Astrocyte (in vitro differentiated cells and primary cell): ENCODE results near the gene ATG14. TPM values are rescaled to one million over a fixed set of nuclear protein-coding genes. Genes with fewer than 3 reads are reported as not detected.

ENCODE experiments used
- DNase-seq: peaks from one replicate; pipeline ENCODE4 v3.0.0-alpha.2; 2010; ENCODE audit warnings: low read depth
- FAIRE-seq: peaks from 2 replicates; lab custom pipeline; 2011; peaks lifted over from hg19 to GRCh38; lab: Jason Lieb, UNC
- H2AFZ ChIP-seq: 2 replicates; pipeline ENCODE4 v1.6.0; 2012; ENCODE audit warnings: low read depth, low read length, inconsistent platforms
- H3K27ac ChIP-seq: 2 replicates; pipeline ENCODE4 v1.5.1; 2011; ENCODE audit warnings: low read depth, low read length, inconsistent platforms
- H3K27me3 ChIP-seq: 2 replicates; pipeline ENCODE4 v1.6.0; 2011; ENCODE audit warnings: low read length, inconsistent platforms; ENCODE audit not compliant: insufficient read depth
- H3K36me3 ChIP-seq: 2 replicates; pipeline ENCODE4 v1.5.1; 2011; ENCODE audit warnings: low read length, inconsistent platforms; ENCODE audit not compliant: insufficient read depth
- H3K4me1 ChIP-seq: 2 replicates; pipeline ENCODE4 v1.5.1; 2011; ENCODE audit warnings: low read length, inconsistent platforms; ENCODE audit not compliant: insufficient read depth
- H3K4me2 ChIP-seq: 2 replicates; pipeline ENCODE4 v1.6.0; 2012; ENCODE audit warnings: low read length, inconsistent platforms
- H3K4me3 ChIP-seq: 2 replicates; pipeline ENCODE4 v1.5.1; 2011; ENCODE audit warnings: low read depth, mild to moderate bottlenecking, low read length, inconsistent platforms; ENCODE audit not compliant: insufficient read depth
- H3K79me2 ChIP-seq: 2 replicates; pipeline ENCODE4 v1.6.0; 2012; ENCODE audit warnings: mild to moderate bottlenecking, low read length, inconsistent platforms; ENCODE audit not compliant: insufficient read depth
- H3K9ac ChIP-seq: 2 replicates; pipeline ENCODE4 v1.6.0; 2012; ENCODE audit warnings: mild to moderate bottlenecking, low read length, inconsistent platforms
- H3K9me3 ChIP-seq: 2 replicates; pipeline ENCODE4 v1.5.1; 2012; ENCODE audit warnings: low read depth, mild to moderate bottlenecking, low read length, inconsistent platforms; ENCODE audit not compliant: insufficient read depth
- H4K20me1 ChIP-seq: 2 replicates; pipeline ENCODE4 v1.6.0; 2012; ENCODE audit warnings: low read length, inconsistent platforms; ENCODE audit not compliant: insufficient read depth
- H3K27ac Mint-ChIP-seq: one replicate; pipeline ENCODE4 v1.8.0; 2021; ENCODE audit warnings: mild to moderate bottlenecking, mixed read lengths; ENCODE audit not compliant: unreplicated experiment
- H3K27me3 Mint-ChIP-seq: one replicate; pipeline ENCODE4 v1.8.0; 2021; ENCODE audit warnings: low read depth, mixed read lengths; ENCODE audit not compliant: unreplicated experiment
- H3K36me3 Mint-ChIP-seq: one replicate; pipeline ENCODE4 v1.8.0; 2021; ENCODE audit warnings: low read depth, mixed read lengths; ENCODE audit not compliant: unreplicated experiment
- H3K4me1 Mint-ChIP-seq: one replicate; pipeline ENCODE4 v1.8.0; 2021; ENCODE audit warnings: low read depth, mixed read lengths; ENCODE audit not compliant: unreplicated experiment
- H3K4me3 Mint-ChIP-seq: one replicate; pipeline ENCODE4 v1.8.0; 2021; ENCODE audit warnings: mild to moderate bottlenecking, moderate library complexity, mixed read lengths; ENCODE audit not compliant: unreplicated experiment
- H3K9me3 Mint-ChIP-seq: one replicate; pipeline ENCODE4 v1.8.0; 2021; ENCODE audit warnings: mild to moderate bottlenecking, mixed read lengths; ENCODE audit not compliant: unreplicated experiment
- EZH2 ChIP-seq: IDR thresholded peaks from 2 replicates; pipeline ENCODE4 v1.6.1; 2012; ENCODE audit warnings: mild to moderate bottlenecking, low read length, inconsistent platforms; ENCODE audit not compliant: insufficient read depth
- total RNA-seq: library from RNA; stranded (reverse); gene quantifications from 2 replicates; pipeline ENCODE4 v1.2.1, GENCODE V29; 2021
- TF ChIP-seq, protein P1 (sequence below): IDR thresholded peaks from 2 replicates; pipeline ENCODE4 v1.5.1; 2011; ENCODE audit warnings: low read depth, mild to moderate bottlenecking, inconsistent platforms, low read length, moderate library complexity; ENCODE audit not compliant: insufficient read depth

ATG14 gene
- total RNA-seq, 1 donor from 2014 or later = 11.5 TPM

- peaks cover 11% of the 10 kb centered on the region for H3K4me1 Mint-ChIP-seq
- H4K20me1 ChIP-seq = no peaks in the 10 kb centered on the region
- peak; percentile 41 for FAIRE-seq
- peak; percentile 48 for DNase-seq
- peaks cover 22% of the 10 kb centered on the region for H3K36me3 Mint-ChIP-seq
- H3K4me2 ChIP-seq = no peak overlapping the region
- no peaks in the 10 kb centered on the region for H3K27me3 ChIP-seq
- H3K27ac Mint-ChIP-seq = no peak overlapping the region
- peaks cover 5% of the 10 kb centered on the region for H3K36me3 ChIP-seq
- H3K9me3 Mint-ChIP-seq = no peaks in the 10 kb centered on the region
- no peak overlapping the region for H3K4me3 ChIP-seq
- no peak overlapping the region for H3K4me3 Mint-ChIP-seq
- no peaks in the 10 kb centered on the region for H3K9me3 ChIP-seq
- H3K4me1 ChIP-seq = no peaks in the 10 kb centered on the region
- H3K79me2 ChIP-seq = no peaks in the 10 kb centered on the region
- TF ChIP-seq, protein P1, sequence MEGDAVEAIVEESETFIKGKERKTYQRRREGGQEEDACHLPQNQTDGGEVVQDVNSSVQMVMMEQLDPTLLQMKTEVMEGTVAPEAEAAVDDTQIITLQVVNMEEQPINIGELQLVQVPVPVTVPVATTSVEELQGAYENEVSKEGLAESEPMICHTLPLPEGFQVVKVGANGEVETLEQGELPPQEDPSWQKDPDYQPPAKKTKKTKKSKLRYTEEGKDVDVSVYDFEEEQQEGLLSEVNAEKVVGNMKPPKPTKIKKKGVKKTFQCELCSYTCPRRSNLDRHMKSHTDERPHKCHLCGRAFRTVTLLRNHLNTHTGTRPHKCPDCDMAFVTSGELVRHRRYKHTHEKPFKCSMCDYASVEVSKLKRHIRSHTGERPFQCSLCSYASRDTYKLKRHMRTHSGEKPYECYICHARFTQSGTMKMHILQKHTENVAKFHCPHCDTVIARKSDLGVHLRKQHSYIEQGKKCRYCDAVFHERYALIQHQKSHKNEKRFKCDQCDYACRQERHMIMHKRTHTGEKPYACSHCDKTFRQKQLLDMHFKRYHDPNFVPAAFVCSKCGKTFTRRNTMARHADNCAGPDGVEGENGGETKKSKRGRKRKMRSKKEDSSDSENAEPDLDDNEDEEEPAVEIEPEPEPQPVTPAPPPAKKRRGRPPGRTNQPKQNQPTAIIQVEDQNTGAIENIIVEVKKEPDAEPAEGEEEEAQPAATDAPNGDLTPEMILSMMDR = no peak
- no peak for TF ChIP-seq EZH2
- H3K9ac ChIP-seq = no peak overlapping the region
- H3K27ac ChIP-seq = no peak overlapping the region
- H2AFZ ChIP-seq = no peak overlapping the region
- no peaks in the 10 kb centered on the region for H3K27me3 Mint-ChIP-seq
These were observed 45.4 kb downstream of the ATG14 start for GRCh38 chr14:55366271-55366670.

GRCh38 chr14:55361190-55361589 is 50.4 kb downstream of the ATG14 start:
- no peaks in the 10 kb centered on the region for H3K4me1 ChIP-seq
- no peaks in the 10 kb centered on the region for H3K79me2 ChIP-seq
- no peak overlapping the region for H3K4me3 ChIP-seq
- H3K27ac ChIP-seq = no peak overlapping the region
- H3K27ac Mint-ChIP-seq = no peak overlapping the region
- no peaks in the 10 kb centered on the region for H3K27me3 Mint-ChIP-seq
- H3K36me3 ChIP-seq = no peaks in the 10 kb centered on the region
- no peaks in the 10 kb centered on the region for H3K9me3 Mint-ChIP-seq
- H3K9me3 ChIP-seq = no peaks in the 10 kb centered on the region
- H2AFZ ChIP-seq = no peak overlapping the region
- H3K4me2 ChIP-seq = no peak overlapping the region
- no peak overlapping the region for H3K4me3 Mint-ChIP-seq
- TF ChIP-seq, protein P1 = no peak
- no peak for TF ChIP-seq EZH2
- H3K9ac ChIP-seq = no peak overlapping the region
- DNase-seq (no peak), FAIRE-seq (no peak)
- peaks cover 8% of the 10 kb centered on the region for H3K36me3 Mint-ChIP-seq
- H4K20me1 ChIP-seq = peaks cover 5% of the 10 kb centered on the region
- H3K4me1 Mint-ChIP-seq = no peaks in the 10 kb centered on the region
- H3K27me3 ChIP-seq = no peaks in the 10 kb centered on the region

DNA sequence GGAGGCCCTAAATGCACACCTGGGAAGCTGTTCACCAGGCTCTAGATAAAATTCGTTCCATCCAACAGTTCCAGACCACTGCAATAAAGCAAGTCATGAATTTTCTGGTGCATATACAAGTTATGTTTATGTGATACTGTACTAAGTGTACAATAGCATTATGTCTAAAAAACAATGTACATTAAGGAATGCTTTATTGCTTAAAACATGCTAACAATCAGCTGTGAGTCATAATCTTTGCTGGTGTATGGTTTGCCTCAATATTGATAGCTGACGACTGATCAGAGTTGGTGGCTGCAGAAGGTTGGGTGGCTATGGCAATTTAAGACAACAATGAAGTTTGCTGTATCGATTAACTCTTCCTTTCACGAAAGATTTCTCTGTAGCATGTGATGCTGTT is 52.3 kb downstream of the ATG14 start:
- no peak overlapping the region for H3K4me3 Mint-ChIP-seq

More for the DNA sequence above, 52.3 kb downstream of the ATG14 start:
- Histone ChIP-seq H3K4me1 (no peaks in the 10 kb centered on the region), H3K4me2 (no peak overlapping the region), H3K27me3 (no peaks in the 10 kb centered on the region), H3K36me3 (peaks cover 3% of the 10 kb centered on the region), H3K9me3 (no peaks in the 10 kb centered on the region), H3K27ac (no peak overlapping the region), H2AFZ (no peak overlapping the region), H3K9ac (no peak overlapping the region), H4K20me1 (peaks cover 11% of the 10 kb centered on the region), H3K4me3 (no peak overlapping the region), H3K79me2 (no peaks in the 10 kb centered on the region)
- Mint-ChIP-seq H3K27ac (no peak overlapping the region), H3K36me3 (peaks cover 4% of the 10 kb centered on the region), H3K27me3 (no peaks in the 10 kb centered on the region), H3K9me3 (no peaks in the 10 kb centered on the region), H3K4me1 (no peaks in the 10 kb centered on the region)
- no peak for DNase-seq
- no peak for FAIRE-seq
- TF ChIP-seq EZH2 = no peak
- TF ChIP-seq, protein P1 = no peak
